HCT116 (cell line): ENCODE measurements around the gene TTR. TPM values are rescaled to one million over a fixed set of nuclear protein-coding genes. Genes with fewer than 3 reads are reported as not detected.

ENCODE experiments used
- ATAC-seq: fragments of 200-7000 bp; cut with Tn5 transposase; 2 replicates; pipeline ENCODE4 v1.9.1; 2020; ENCODE audit warnings: mild to moderate bottlenecking, moderate library complexity
- BruUV-seq: library from RNA; stranded (reverse); fragments of 400-500 nt; replicated peaks from 2 replicates; lab custom pipeline; 2021; lab: Mats Ljungman, UMichigan
- CTCF ChIA-PET: fragments of 300-600 bp; sonication (Branson Sonifier 250); formaldehyde crosslinking; loops from one replicate; lab custom pipeline; 2021; ENCODE audit warnings: antibody characterized with exemption; lab: Charles Lee
- POLR2A ChIA-PET: fragments of 300-600, 350-600 bp; sonication (Branson Sonifier 250); formaldehyde crosslinking; loops from one replicate; lab custom pipeline; 2021; ENCODE audit warnings: antibody characterized with exemption; lab: Charles Lee
- RAD21 ChIA-PET, 2 experiments: fragments of 300-600 bp; sonication (Branson Sonifier 250); formaldehyde crosslinking; loops; one replicate each; lab custom pipeline; 2023; ENCODE audit warnings: low total read pairs in 2 of 2; ENCODE audit not compliant: uncharacterized antibody in 2 of 2, unreplicated experiment in 2 of 2, low non-redundant PET in 1 of 2; lab: Charles Lee
- DNase-seq: peaks from one replicate; pipeline ENCODE4 v3.0.0-alpha.2; 2010; ENCODE audit warnings: low read depth, low spot score
- H2AFZ ChIP-seq: fragments of 200-600 bp; shearing (Covaris generic), sonication (generic); 2 replicates; pipeline ENCODE4 v1.6.1; 2017; ENCODE audit warnings: low read depth, mixed run types, mixed read lengths, antibody characterized with exemption, low read length; ENCODE audit not compliant: poor library complexity, severe bottlenecking
- H3K27ac ChIP-seq: 2 replicates; pipeline ENCODE4 v1.5.1; 2012; ENCODE audit warnings: low read depth, low read length
- H3K27me3 ChIP-seq: fragments of 200-600 bp; sonication (generic); 2 replicates; pipeline ENCODE4 v1.6.1; 2016; ENCODE audit warnings: mixed run types, low read length, mixed read lengths; ENCODE audit not compliant: insufficient read depth
- H3K36me3 ChIP-seq, 2 experiments: fragments of 200-500 bp in 1 of 2; fragments of 200-600 bp in 1 of 2; sonication (Bioruptor generic) in 1 of 2; sonication (generic) in 1 of 2; 2 replicates each; pipeline versions ENCODE4 v1.5.1 to v1.6.1; 2014 to 2016; ENCODE audit warnings: low read length in 2 of 2, inconsistent platforms in 1 of 2, mixed read lengths in 1 of 2, mixed run types in 1 of 2; ENCODE audit not compliant: insufficient read depth in 2 of 2, control insufficient read depth in 1 of 2
- H3K4me1 ChIP-seq, 2 experiments: fragments of 200-600 bp in 1 of 2; sonication (generic) in 1 of 2; 2 replicates each; pipeline versions ENCODE4 v1.5.1 to v1.6.1; 2012 to 2017; ENCODE audit warnings: low read length in 2 of 2, inconsistent platforms in 1 of 2, mild to moderate bottlenecking in 1 of 2, mixed read lengths in 1 of 2, mixed run types in 1 of 2, moderate library complexity in 1 of 2; ENCODE audit not compliant: insufficient read depth in 2 of 2, control insufficient read depth in 1 of 2
- H3K4me2 ChIP-seq: fragments of 200-600 bp; sonication (generic); 2 replicates; pipeline ENCODE4 v1.6.1; 2017; ENCODE audit warnings: mixed run types, low read length, mixed read lengths
- H3K4me3 ChIP-seq, 2 experiments: fragments of 200-600 bp in 1 of 2; sonication (generic) in 1 of 2; replicated peaks in 1 of 2; 2 replicates each; pipeline ENCODE4 v1.5.1; 2011 to 2016; ENCODE audit warnings: low read length in 2 of 2, control low read depth in 1 of 2, low read depth in 1 of 2, mild to moderate bottlenecking in 1 of 2, mixed read lengths in 1 of 2, mixed run types in 1 of 2
- H3K79me2 ChIP-seq: fragments of 200-600 bp; sonication (generic); 2 replicates; pipeline ENCODE4 v1.6.1; 2017; ENCODE audit warnings: mild to moderate bottlenecking, mixed run types, low read length, moderate library complexity, mixed read lengths; ENCODE audit not compliant: insufficient read depth
- H3K9ac ChIP-seq: fragments of 200-600 bp; sonication (generic); 2 replicates; pipeline ENCODE4 v1.6.1; 2016; ENCODE audit warnings: low read length, mixed read lengths
- H3K9me2 ChIP-seq: fragments of 200-600 bp; sonication (generic), shearing (Covaris generic); 2 replicates; pipeline ENCODE4 v1.6.1; 2017; ENCODE audit warnings: mixed run types, mild to moderate bottlenecking, moderate library complexity; ENCODE audit not compliant: insufficient read depth
- H3K9me3 ChIP-seq, 2 experiments: fragments of 200-500 bp in 1 of 2; fragments of 200-600 bp in 1 of 2; sonication (Bioruptor generic) in 1 of 2; sonication (generic) in 1 of 2; 2 replicates each; pipeline ENCODE4 v1.6.1; 2014 to 2017; ENCODE audit warnings: low read length in 2 of 2, mixed read lengths in 2 of 2, inconsistent platforms in 1 of 2, low read depth in 1 of 2, mild to moderate bottlenecking in 1 of 2, mixed run types in 1 of 2, moderate library complexity in 1 of 2; ENCODE audit not compliant: control insufficient read depth in 1 of 2, insufficient read depth in 1 of 2
- H4K20me1 ChIP-seq: fragments of 200-600 bp; sonication (generic), shearing (Covaris generic); 2 replicates; pipeline ENCODE4 v1.6.1; 2017; ENCODE audit warnings: mixed run types, mild to moderate bottlenecking, moderate library complexity; ENCODE audit not compliant: insufficient read depth
- EGR1 ChIP-seq: IDR thresholded peaks from 2 replicates; pipeline ENCODE4 v1.6.1; 2012; ENCODE audit warnings: low read depth
- TCF7L2 ChIP-seq: IDR thresholded peaks from 2 replicates; pipeline ENCODE4 v1.7.0; 2011; ENCODE audit warnings: borderline replicate concordance, inconsistent platforms; ENCODE audit not compliant: insufficient read depth, insufficient read length; ENCODE audit errors: extremely low read depth
- YY1 ChIP-seq: IDR thresholded peaks from 2 replicates; pipeline ENCODE4 v1.6.1; 2011; ENCODE audit warnings: low read length, low read depth, moderate library complexity, mild to moderate bottlenecking; ENCODE audit not compliant: insufficient replicate concordance; ENCODE audit errors: extremely low read depth
- ZBTB33 ChIP-seq: IDR thresholded peaks from 2 replicates; pipeline ENCODE4 v1.6.1; 2011; ENCODE audit warnings: mild to moderate bottlenecking, low read length, moderate library complexity; ENCODE audit not compliant: insufficient replicate concordance; ENCODE audit errors: extremely low read depth
- intact Hi-C: fragments of 100-400 bp; cut with micrococcal nuclease; formaldehyde crosslinking; loops from 2 replicates; pipeline ENCODE4 v1.10.0; 2022
- total RNA-seq: library from RNA; stranded (reverse); gene quantifications from one replicate; pipeline ENCODE4 v1.2.1, GENCODE V29; 2021; ENCODE audit not compliant: unreplicated experiment
- TF ChIP-seq, protein P1 (sequence below): IDR thresholded peaks from 2 replicates; pipeline ENCODE4 v1.6.1; 2012

Gene TTR
- total RNA-seq, 1 experiment from 2014 or later = 1.2 TPM

DNA sequence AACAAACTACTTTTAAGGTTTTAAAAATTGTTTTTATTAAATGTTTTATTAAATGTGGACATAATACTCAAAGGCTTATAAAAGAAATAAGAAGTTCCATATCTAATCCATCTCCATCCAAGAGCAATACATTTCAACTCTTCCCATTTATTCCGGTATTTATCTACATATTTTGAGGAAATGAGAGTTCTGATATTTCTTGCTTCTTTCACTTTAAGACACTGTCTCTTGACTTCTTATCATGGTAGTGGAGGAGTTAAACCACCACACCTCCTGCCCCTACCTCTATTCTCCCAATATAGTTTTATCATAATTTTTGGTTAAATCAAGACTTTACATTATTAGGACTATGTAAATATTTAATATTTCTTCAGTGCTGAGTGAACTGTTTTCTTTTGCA lies 40.7 kb downstream of the TTR start:
- Histone ChIP-seq H3K36me3 (no peaks in the 10 kb centered on the region), H3K4me1 (no peaks in the 10 kb centered on the region), H3K9me2 (no peaks in the 10 kb centered on the region), H3K4me3 (no peak overlapping the region), H3K27me3 (no peaks in the 10 kb centered on the region), H4K20me1 (no peaks in the 10 kb centered on the region), H2AFZ (no peak overlapping the region), H3K27ac (no peak overlapping the region), H3K4me2 (no peak overlapping the region), H3K9me3 (no peaks in the 10 kb centered on the region), H3K9ac (no peak overlapping the region), H3K79me2 (no peaks in the 10 kb centered on the region)
- no peak for DNase-seq
- CTCF ChIA-PET = no interaction called here
- TF ChIP-seq YY1 (no peak), ZBTB33 (no peak), TCF7L2 (no peak), EGR1 (no peak)
- TF ChIP-seq, protein P1, sequence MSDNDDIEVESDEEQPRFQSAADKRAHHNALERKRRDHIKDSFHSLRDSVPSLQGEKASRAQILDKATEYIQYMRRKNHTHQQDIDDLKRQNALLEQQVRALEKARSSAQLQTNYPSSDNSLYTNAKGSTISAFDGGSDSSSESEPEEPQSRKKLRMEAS = no peak
- RAD21 ChIA-PET = no interaction called here
- POLR2A ChIA-PET = no interaction called here
- ATAC-seq = no peak
- intact Hi-C loops = no loop called here
- BruUV-seq = no TSS peak
